Psoas muscle (tissue), 8 donors: ENCODE measurements around the gene SLC5A10. TPM values are rescaled to one million over a fixed set of nuclear protein-coding genes. Genes with fewer than 3 reads are reported as not detected.
"Not testable (repeated sequence)": the region's sequence is repeated elsewhere in the genome, so short reads cannot be mapped to it uniquely, and the experiment has no call there.

Source experiments
- ATAC-seq, 4 donors: fragments of 200-7000 bp; cut with Tn5 transposase; one replicate each; pipeline ENCODE4 v1.9.1; 2020; ENCODE audit warnings: moderate library complexity in 3 of 4, mild to moderate bottlenecking in 2 of 4
- DNase-seq, 2 donors: peaks; one replicate each; pipeline ENCODE4 v3.0.0-alpha.2; 2020
- H3K27ac ChIP-seq: fragments of 200-600 bp; one replicate; pipeline ENCODE4 v1.8.0; 2022
- H3K27me3 ChIP-seq, 3 donors: fragments of 200-600 bp in 1 of 3; one replicate each; pipeline versions ENCODE4 v1.6.1 to v1.8.0; 2013 to 2022; ENCODE audit warnings: low read length in 2 of 3, mild to moderate bottlenecking in 2 of 3, moderate library complexity in 1 of 3; ENCODE audit not compliant: insufficient read depth in 3 of 3
- H3K36me3 ChIP-seq, 2 donors: fragments of 200-600 bp in 1 of 2; one replicate each; pipeline versions ENCODE4 v1.6.1 to v1.8.0; 2013 to 2022; ENCODE audit warnings: low read depth in 1 of 2, mild to moderate bottlenecking in 1 of 2, moderate library complexity in 1 of 2; ENCODE audit not compliant: insufficient read depth in 1 of 2
- H3K4me1 ChIP-seq: fragments of 200-600 bp; one replicate; pipeline ENCODE4 v1.8.0; 2022
- H3K4me3 ChIP-seq: fragments of 200-600 bp; one replicate; pipeline ENCODE4 v1.8.0; 2022; ENCODE audit warnings: mild to moderate bottlenecking
- H3K9me3 ChIP-seq: fragments of 200-600 bp; one replicate; pipeline ENCODE4 v1.8.0; 2022
- WGBS, 3 donors: extraction: QIAGEN DNeasy Blood & Tissue Kit; methylation state at CpG; one replicate each; pipeline versions ENCODE4 v1.1.6 to v1.1.7; 2013; 5-methylcytosine and 5-hydroxymethylcytosine counted together
- intact Hi-C, 2 donors: fragments of 100-400 bp; cut with DNase I; formaldehyde crosslinking; loops; one replicate each; pipeline versions ENCODE4 v1.11.0 to v1.14.2; 2022
- polyA plus RNA-seq, 3 donors: library from polyadenylated mRNA; stranded (reverse); fragments of 200-250 nt; gene quantifications; one replicate each; pipeline ENCODE4 v1.2.3, GENCODE V29; 2013
- total RNA-seq, 4 donors: library from RNA; stranded (reverse); fragmentation: NEBNext Ultra II Directional in 2 of 4; extraction: Animal tissue kit (Norgen Biotek cat#: 25700) in 2 of 4; gene quantifications; one replicate each; pipeline versions ENCODE4 v1.2.1 to v1.2.4, GENCODE V29; 2021 to 2023
- donor health status: healthy with polysubstance abuse.
- donor health status: DM: no; HTN: no; CAD: no; lungs with moderate emphysema.
- donor health status: Bipolar disorder and iron deficiency.
- donor health status: healthy.
- donor health status: DM: yes; HTN: yes; CAD: no.
- donor health status: DM: no; HTN: no; CAD: no.
- donor health status: DM: no; HTN: no; CAD: no.
- donor health status: DM: yes; HTN: yes; CAD: no.

SLC5A10 gene
- total and polyA plus RNA-seq, 7 donors: 0.03 TPM; not detected in 6

- H3K36me3 ChIP-seq, H3K27me3 ChIP-seq, H3K4me1 ChIP-seq, H3K9me3 ChIP-seq, H3K4me3 ChIP-seq, intact Hi-C loops, DNase-seq, H3K27ac ChIP-seq: not testable (repeated sequence)
- peak; percentile 85 to 96 (median 94) for ATAC-seq
- WGBS, 3 donors: no CpG with 5 or more reads among the region's 20 CpGs
Observed at GRCh38 chr17:19062718-19063325, 110.9 kb downstream of the SLC5A10 start.

DNA sequence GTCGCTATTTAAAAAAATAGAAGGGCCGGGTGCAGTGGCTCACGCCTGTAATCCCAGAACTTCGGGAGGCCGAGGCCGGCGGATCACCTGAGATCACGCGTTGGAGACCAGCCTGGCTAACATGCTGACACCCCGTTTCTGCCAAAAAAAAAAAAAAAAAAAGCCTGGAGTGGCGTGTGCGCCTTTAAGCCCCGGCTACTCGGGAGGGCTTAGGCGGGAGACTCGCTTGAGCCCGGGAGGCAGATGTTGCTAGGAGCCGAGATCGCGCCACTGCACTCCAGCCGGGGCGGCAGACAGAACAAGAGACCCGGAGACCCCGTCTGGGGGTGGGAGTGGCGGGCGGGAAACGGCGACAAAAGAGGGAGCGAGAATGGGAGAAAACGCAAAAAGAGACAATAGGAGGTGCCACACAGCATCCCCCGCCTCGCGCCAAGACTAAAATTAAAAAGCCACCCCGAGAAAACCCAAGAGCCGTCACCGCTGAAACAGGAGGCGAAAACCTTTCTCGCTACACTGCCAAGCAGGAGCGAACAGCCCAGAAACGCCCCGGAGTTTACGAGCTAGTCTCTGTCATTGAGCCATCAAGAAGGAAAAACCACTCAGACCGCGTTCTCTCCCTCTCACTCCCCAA, 111.5 kb downstream of the SLC5A10 start:
- H3K27me3 ChIP-seq, H3K4me1 ChIP-seq, H3K9me3 ChIP-seq, intact Hi-C loops, H3K36me3 ChIP-seq: not testable (repeated sequence)
- peak; percentile 45 to 78 for DNase-seq
- H3K27ac ChIP-seq: peak overlapping the region; percentile 68
- peak overlapping the region; percentile 18 for H3K4me3 ChIP-seq
- WGBS, 3 donors: 0 to 2% (median 1%) methylated on average over 16 to 24 of the region's 44 CpGs
- ATAC-seq: peak; percentile 28 to 74 (median 50)

- intact Hi-C loops, H3K4me1 ChIP-seq, ATAC-seq, H3K27me3 ChIP-seq, H3K27ac ChIP-seq, H3K9me3 ChIP-seq, H3K4me3 ChIP-seq, H3K36me3 ChIP-seq: not testable (repeated sequence)
- DNase-seq: peak; percentile 2 to 45
- 0% methylated on average over 1 to 5 of the region's 17 CpGs; no CpG with 5 or more reads in 1 of the 3 donors for WGBS, 3 donors
Observed at GRCh38 chr17:19064378-19064777, 112.4 kb downstream of the SLC5A10 start.

DNA sequence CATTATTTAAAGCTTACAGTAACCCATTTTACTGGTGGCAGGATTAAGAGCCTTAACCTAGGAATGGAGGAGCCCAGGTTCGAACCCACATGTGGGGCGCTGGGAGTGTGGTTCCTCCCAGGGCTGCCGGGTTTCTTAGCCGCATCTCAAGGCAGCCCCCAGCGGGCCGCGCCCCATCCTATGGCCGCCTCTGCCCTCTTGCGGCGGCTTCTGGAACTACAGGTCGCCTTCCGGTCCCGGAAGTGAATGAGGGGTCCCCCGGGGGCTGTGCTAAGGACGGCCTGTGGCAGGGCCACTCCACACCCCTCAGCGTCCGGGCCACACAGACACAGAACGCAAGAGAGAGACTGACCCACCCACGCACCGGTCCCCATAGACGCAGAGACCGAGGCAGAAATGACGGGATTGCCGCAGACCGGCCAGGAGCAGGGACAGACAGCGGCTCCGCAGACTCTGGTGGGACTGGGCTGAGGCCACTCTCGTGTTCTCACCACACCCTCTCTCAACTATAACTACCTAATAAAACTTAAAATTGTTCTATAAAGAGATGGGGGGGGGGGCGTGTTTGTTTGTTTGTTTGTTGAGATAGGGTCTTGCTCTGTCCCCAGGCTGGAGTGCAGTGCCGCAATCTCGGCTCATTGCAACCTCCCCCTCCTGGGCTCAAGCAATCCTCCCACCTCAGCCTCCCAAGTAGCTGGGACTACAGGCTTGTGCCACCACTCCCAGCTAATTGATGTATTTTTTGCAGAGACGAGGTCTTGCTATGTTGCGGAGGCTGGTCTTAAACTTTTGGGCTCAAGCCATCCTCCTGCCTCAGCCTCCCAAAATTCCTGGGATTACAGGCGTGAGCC, 118.6 kb downstream of the SLC5A10 start:
- H3K4me1 ChIP-seq, H3K27ac ChIP-seq, intact Hi-C loops, DNase-seq, H3K27me3 ChIP-seq, H3K9me3 ChIP-seq, H3K36me3 ChIP-seq, H3K4me3 ChIP-seq: not testable (repeated sequence)
- WGBS, 3 donors: no CpG with 5 or more reads among the region's 34 CpGs
- ATAC-seq: peak; percentile 98 to 99 (median 98)

Other genes starting within 250 kb of the SLC5A10 start
- 1 to 10 TPM in 1 of 4 donors, under 1 TPM in 3; 0.15 to 1.3 (median 0.46) TPM for gene FBXW10, start 208.1 kb upstream of the SLC5A10 start, total RNA-seq
- gene FBXW10, start 208.1 kb upstream of the SLC5A10 start, polyA plus RNA-seq: under 1 TPM; 0.07 to 0.35 (median 0.23) TPM
- 10 to 100 TPM; 11.8 to 21.1 (median 15.5) TPM for gene TVP23B, start 171.0 kb upstream of the SLC5A10 start, total RNA-seq
- 10 to 100 TPM; 18.8 to 48.5 (median 40.8) TPM for gene TVP23B, start 171.0 kb upstream of the SLC5A10 start, polyA plus RNA-seq
- gene PRPSAP2, start 94.0 kb upstream of the SLC5A10 start, total RNA-seq: 10 to 100 TPM in 3 of 4 donors, 1 to 10 TPM in 1; 8.7 to 11.1 (median 10.4) TPM
- gene PRPSAP2, start 94.0 kb upstream of the SLC5A10 start, polyA plus RNA-seq: 10 to 100 TPM in 1 of 3 donors, 1 to 10 TPM in 2; 8.2 to 13.2 (median 8.4) TPM
- 10 to 100 TPM in 1 of 4 donors, 1 to 10 TPM in 3; 7.0 to 20.4 (median 9.3) TPM for gene FAM83G, start 52.6 kb downstream of the SLC5A10 start, total RNA-seq
- gene FAM83G, start 52.6 kb downstream of the SLC5A10 start, polyA plus RNA-seq: 10 to 100 TPM in 1 of 3 donors, 1 to 10 TPM in 2; 8.2 to 65.6 (median 9.0) TPM
- gene GRAP, start 94.8 kb downstream of the SLC5A10 start, total RNA-seq: 1 to 10 TPM in 3 of 4 donors, under 1 TPM in 1; 0.71 to 2.2 (median 1.9) TPM
- gene GRAP, start 94.8 kb downstream of the SLC5A10 start, polyA plus RNA-seq: 1 to 10 TPM in 2 of 3 donors, under 1 TPM in 1; 0.71 to 1.9 (median 1.4) TPM
- gene GRAPL, start 175.4 kb downstream of the SLC5A10 start, total RNA-seq: 1 to 10 TPM in 1 of 4 donors, under 1 TPM in 1, not detected in 2; 0.90 to 1.5 TPM
- under 1 TPM; 0.34 to 0.74 (median 0.35) TPM for gene GRAPL, start 175.4 kb downstream of the SLC5A10 start, polyA plus RNA-seq